Measurements from ENCODE around the gene LMAN2.

- TF ChIP-seq, protein P1, sequence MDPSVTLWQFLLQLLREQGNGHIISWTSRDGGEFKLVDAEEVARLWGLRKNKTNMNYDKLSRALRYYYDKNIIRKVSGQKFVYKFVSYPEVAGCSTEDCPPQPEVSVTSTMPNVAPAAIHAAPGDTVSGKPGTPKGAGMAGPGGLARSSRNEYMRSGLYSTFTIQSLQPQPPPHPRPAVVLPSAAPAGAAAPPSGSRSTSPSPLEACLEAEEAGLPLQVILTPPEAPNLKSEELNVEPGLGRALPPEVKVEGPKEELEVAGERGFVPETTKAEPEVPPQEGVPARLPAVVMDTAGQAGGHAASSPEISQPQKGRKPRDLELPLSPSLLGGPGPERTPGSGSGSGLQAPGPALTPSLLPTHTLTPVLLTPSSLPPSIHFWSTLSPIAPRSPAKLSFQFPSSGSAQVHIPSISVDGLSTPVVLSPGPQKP (IDR thresholded peaks at IDR 0.05; ENCODE audit: low read depth, low read length), result no peak
- TF ChIP-seq CTCF (IDR thresholded peaks at IDR 0.05) (no peak), POLR2A (IDR thresholded peaks at IDR 0.05; ENCODE audit: low read length) (no peak), EP300 (IDR thresholded peaks at IDR 0.05) (no peak), NR3C1 (IDR thresholded peaks at IDR 0.05) (no peak), ZNF302 (CRISPR knock-in tag; IDR thresholded peaks at IDR 0.05) (no peak), POLR2AphosphoS2 (conservative IDR thresholded peaks at IDR 0.05; ENCODE audit: low read length) (no peak), CBX8 (IDR thresholded peaks at IDR 0.05) (no peak)
- TF ChIP-seq, protein P2, sequence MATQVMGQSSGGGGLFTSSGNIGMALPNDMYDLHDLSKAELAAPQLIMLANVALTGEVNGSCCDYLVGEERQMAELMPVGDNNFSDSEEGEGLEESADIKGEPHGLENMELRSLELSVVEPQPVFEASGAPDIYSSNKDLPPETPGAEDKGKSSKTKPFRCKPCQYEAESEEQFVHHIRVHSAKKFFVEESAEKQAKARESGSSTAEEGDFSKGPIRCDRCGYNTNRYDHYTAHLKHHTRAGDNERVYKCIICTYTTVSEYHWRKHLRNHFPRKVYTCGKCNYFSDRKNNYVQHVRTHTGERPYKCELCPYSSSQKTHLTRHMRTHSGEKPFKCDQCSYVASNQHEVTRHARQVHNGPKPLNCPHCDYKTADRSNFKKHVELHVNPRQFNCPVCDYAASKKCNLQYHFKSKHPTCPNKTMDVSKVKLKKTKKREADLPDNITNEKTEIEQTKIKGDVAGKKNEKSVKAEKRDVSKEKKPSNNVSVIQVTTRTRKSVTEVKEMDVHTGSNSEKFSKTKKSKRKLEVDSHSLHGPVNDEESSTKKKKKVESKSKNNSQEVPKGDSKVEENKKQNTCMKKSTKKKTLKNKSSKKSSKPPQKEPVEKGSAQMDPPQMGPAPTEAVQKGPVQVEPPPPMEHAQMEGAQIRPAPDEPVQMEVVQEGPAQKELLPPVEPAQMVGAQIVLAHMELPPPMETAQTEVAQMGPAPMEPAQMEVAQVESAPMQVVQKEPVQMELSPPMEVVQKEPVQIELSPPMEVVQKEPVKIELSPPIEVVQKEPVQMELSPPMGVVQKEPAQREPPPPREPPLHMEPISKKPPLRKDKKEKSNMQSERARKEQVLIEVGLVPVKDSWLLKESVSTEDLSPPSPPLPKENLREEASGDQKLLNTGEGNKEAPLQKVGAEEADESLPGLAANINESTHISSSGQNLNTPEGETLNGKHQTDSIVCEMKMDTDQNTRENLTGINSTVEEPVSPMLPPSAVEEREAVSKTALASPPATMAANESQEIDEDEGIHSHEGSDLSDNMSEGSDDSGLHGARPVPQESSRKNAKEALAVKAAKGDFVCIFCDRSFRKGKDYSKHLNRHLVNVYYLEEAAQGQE (IDR thresholded peaks at IDR 0.05), result no peak
These were observed 31.7 kb upstream of the LMAN2 start for GRCh38 chr5:177383181-177383580.
